Measurements from ENCODE around the gene MAP3K7.
"Not testable (repeated sequence)": the region's sequence is repeated elsewhere in the genome, so short reads cannot be mapped to it uniquely, and the experiment has no call there.

MAP3K7 gene

GRCh38 chr6:90575267-90575666 lies 11.6 kb downstream of the MAP3K7 start:
- DNase-seq: no peak

- DNase-seq: no peak
Measured at GRCh38 chr6:90574610-90575009, 12.3 kb downstream of the MAP3K7 start.

- no peak for DNase-seq
Measured at GRCh38 chr6:90573624-90574023, 13.2 kb downstream of the MAP3K7 start.

- no peak for DNase-seq
Measured at GRCh38 chr6:90572856-90573255, 14.0 kb downstream of the MAP3K7 start.

GRCh38 chr6:90569223-90569622 lies 17.6 kb downstream of the MAP3K7 start:
- DNase-seq: no peak

GRCh38 chr6:90567682-90568081 lies 19.2 kb downstream of the MAP3K7 start:
- not testable (repeated sequence) for DNase-seq

- not testable (repeated sequence) for DNase-seq
Measured at GRCh38 chr6:90562341-90562740, 24.5 kb downstream of the MAP3K7 start.

GRCh38 chr6:90559931-90560330 lies 26.9 kb downstream of the MAP3K7 start:
- no peak for DNase-seq

- DNase-seq: no peak
Measured at GRCh38 chr6:90557006-90557405, 29.9 kb downstream of the MAP3K7 start.

- DNase-seq: no peak
Measured at GRCh38 chr6:90547991-90548390, 38.9 kb downstream of the MAP3K7 start.

- DNase-seq: no peak
Measured at GRCh38 chr6:90547079-90547478, 39.8 kb downstream of the MAP3K7 start.

- DNase-seq: no peak
Measured at GRCh38 chr6:90545448-90545847, 41.4 kb downstream of the MAP3K7 start.

GRCh38 chr6:90544741-90545140 lies 42.1 kb downstream of the MAP3K7 start:
- DNase-seq: no peak

- DNase-seq: no peak
Measured at GRCh38 chr6:90544081-90544480, 42.8 kb downstream of the MAP3K7 start.

- no peak for DNase-seq
Measured at GRCh38 chr6:90541221-90541620, 45.7 kb downstream of the MAP3K7 start.

GRCh38 chr6:90538278-90539046 lies 48.4 kb downstream of the MAP3K7 start:
- DNase-seq: no peak

- DNase-seq: no peak
Measured at GRCh38 chr6:90537723-90538258, 49.1 kb downstream of the MAP3K7 start.

- DNase-seq: no peak
Measured at GRCh38 chr6:90537027-90537426, 49.8 kb downstream of the MAP3K7 start.

GRCh38 chr6:90536520-90536919 lies 50.4 kb downstream of the MAP3K7 start:
- no peak for DNase-seq

GRCh38 chr6:90534337-90535025 lies 52.4 kb downstream of the MAP3K7 start:
- DNase-seq: no peak

GRCh38 chr6:90533615-90534336 lies 53.1 kb downstream of the MAP3K7 start:
- DNase-seq: no peak

GRCh38 chr6:90530882-90531281 lies 56.0 kb downstream of the MAP3K7 start:
- DNase-seq: no peak

GRCh38 chr6:90525421-90525820 lies 61.5 kb downstream of the MAP3K7 start:
- DNase-seq: no peak
